HG02759 (cell line): ENCODE measurements around the gene DPT.

Experiments
- ATAC-seq: cut with Tn5 transposase; IDR thresholded peaks from one replicate; pipeline ENCODE4 v1.9.1; 2021; ENCODE audit warnings: mild to moderate bottlenecking, moderate library complexity; ENCODE audit not compliant: unreplicated experiment

Gene DPT

DNA sequence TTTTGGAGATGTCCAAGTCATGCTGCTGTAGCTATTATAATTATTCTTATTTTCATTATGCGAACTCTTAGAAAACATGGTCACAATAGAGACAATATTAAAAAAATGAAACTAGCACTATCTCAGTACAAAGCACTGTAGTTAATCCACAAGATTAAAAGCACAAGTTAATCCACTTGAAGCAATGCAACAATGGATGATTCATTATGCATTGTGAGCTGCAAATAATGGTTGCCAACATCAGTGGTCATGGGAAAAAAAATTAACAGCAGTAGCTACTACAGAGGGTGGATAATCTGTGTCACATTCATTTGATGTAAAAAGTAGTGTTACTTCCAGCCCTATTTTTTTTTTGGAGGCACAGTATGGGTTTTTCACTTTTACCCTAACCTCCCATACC lies 56.7 kb downstream of the DPT start:
- ATAC-seq, result no peak

DNA sequence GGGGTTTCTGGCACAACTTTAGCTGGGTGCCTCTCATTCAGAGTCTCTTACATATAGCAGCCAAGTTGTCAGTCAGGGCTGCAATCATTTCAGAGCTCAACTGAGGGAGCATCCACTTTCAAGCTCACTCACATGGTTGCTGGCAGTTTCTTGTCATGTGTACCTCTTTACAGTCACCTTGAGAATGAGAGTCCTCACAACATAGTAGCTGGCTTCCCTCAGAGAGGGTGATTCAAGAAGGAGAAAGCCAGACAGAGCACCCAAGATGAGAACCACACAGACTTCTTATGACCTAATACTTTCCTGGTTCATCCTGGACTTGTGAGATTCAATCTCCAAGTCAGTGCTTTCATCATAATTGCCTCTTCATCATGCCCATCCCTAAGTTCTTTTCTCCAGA lies 57.2 kb downstream of the DPT start:
- no peak for ATAC-seq

DNA sequence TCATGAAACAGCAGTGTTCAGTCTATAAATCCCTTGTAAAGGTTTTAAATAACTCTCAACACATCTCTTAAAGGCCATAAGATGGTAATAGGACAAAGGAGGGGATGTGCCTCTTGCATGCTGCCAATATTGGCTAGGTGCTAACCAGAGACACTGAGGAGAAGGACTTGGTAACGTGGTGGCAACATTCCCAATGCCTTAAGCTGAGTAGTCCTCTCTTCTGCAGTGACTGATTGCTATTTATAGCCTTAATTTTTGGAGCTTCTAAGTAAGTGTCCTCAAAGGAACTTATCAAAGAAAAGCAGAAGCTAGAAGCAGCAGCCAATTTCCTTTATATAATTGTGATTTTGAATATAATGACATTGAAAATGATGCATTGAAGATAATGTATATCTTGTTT lies 63.0 kb downstream of the DPT start:
- ATAC-seq, result no peak

DNA sequence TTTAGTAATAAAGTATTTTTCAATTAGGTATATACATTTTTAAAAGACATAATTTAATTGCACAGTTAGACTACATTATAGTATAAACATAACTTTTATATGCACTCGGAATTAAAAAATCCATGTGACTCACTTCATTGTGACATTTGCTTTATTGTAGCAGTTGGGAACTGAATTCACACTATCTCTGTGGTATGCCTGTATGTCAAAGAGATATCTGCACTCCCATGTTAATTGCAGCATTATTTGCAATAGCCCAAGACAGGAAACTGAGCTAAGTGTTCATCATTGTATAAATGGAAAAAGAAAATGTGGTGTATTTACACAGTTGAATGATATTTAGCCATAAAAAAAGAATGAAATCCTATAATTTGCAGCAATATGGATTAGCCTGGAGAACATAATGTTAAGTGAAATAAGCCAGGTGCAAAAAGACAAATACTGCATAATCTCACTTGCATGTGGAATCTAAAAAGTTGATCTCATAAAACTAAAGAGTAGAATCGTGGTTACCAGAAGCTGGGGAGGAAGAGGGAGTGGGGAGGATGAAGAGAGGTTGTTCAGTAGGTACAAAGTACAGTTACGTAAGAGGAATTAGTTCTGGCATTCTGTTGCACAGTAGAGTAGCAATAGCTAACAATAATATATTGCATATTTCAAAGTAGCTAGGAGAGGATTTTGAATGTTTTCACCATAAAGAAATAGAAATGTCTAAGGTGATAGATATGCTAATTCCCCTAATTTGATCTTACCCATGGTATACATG lies 64.8 kb downstream of the DPT start:
- no peak for ATAC-seq

DNA sequence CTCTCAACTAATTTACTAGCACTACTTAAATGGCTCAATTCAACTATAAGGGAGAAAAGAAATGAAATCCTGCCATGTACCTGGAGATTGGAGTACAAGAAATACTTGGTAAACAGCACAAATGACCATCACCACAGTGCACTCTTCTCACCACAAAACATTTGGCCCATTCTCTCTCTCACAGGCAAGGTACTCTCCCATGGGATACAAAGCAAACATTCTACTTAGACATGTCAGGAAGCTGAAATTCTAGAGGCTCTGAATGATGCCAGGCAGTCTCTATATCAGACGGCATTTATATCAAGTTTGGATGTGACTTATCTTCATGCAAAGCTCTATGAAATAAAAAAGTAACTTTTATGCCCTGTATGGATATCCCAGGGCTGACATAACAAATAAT lies 72.5 kb downstream of the DPT start:
- ATAC-seq, result no peak

DNA sequence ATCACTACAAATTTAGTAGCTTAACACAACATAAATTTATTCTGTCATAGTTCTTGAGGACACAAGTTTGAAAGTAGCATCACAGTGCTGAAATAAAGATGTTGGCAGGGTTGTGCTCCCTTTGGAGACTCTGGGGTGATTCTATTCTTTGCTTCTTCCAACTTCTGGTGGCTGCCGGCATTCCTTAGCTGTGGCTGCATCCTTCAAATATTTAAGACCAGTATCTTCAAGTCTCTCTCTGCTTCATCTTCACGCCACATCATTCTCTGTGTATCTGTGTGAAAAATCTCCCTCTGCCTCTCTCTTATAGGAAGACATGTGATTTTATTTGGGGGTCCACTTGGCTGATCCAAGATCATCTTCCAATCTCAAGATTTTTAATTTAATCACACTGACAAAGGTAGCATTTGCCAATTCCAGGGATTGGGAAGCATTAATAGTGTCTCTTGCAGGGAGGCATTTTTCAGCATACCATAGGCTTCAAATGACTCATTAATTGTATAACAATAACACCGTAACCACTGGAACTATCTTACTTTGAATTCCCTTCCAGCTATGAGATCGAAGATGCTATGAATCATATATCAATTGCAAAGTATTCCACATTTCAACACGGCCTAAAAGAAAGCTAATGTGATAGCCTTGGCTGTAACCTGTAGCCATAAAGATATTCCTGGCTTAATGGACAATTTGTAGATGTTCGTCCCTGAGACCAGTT lies 74.6 kb downstream of the DPT start:
- ATAC-seq, result no peak

DNA sequence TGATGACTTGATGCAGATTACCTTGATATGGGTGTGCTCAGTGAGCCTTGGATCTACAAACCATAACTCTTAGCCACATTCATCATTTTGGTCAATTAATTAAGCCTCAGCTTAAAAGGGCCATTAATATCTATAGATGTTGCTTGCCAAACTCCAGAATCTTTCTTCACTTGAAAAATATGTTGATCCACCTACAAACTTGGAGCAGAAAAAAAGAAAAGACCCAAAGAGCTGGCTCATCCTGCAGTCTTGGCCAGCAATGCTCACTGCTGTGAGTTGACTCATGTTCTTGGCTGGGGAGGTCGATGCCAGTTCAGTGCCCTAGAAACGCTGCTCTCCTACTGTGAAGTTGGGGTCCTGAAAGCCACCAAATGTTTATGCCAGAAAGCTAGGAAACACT lies 75.4 kb downstream of the DPT start:
- ATAC-seq, result no peak

DNA sequence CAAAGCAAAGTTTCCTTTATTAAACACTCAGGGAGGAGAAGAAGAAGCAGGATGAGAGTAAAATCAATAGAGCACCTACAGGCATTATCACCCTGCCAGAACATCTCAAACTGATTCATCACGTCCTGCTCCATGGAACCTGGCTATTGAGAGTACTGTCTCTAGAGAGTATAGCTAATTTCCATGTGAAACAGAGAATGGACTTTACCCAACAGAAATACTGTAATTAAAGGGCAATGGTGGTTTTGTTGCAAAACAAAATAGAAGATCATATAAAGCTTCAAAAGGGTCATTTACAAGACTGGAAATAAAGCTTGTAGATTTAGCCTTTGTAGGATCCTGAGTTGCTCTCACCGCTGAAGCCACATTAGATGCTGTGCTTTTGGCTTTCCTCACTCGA lies 83.3 kb downstream of the DPT start:
- ATAC-seq, result no peak
